Kidney epithelial cell (primary cell): ENCODE results near the gene PHF10. TPM values are rescaled to one million over a fixed set of nuclear protein-coding genes. Genes with fewer than 3 reads are reported as not detected.

Experiments
- DNase-seq: peaks from one replicate; pipeline ENCODE4 v3.0.0-alpha.2; 2010; ENCODE audit warnings: low read depth
- H3K27me3 ChIP-seq: 2 replicates; pipeline ENCODE4 v1.6.0; 2011; ENCODE audit warnings: low read length; ENCODE audit not compliant: control insufficient read depth, insufficient read depth
- H3K36me3 ChIP-seq: 2 replicates; pipeline ENCODE4 v1.5.1; 2011; ENCODE audit warnings: low read length; ENCODE audit not compliant: control insufficient read depth, insufficient read depth
- H3K4me3 ChIP-seq: 2 replicates; pipeline ENCODE4 v1.5.1; 2011; ENCODE audit warnings: low read depth, mild to moderate bottlenecking, control low read depth, low read length
- total RNA-seq: library from RNA; depleted of rRNA; stranded (reverse); fragments of >200 nt; gene quantifications from 2 replicates; pipeline ENCODE4 v1.2.3, GENCODE V29; 2015
- TF ChIP-seq, protein P1 (sequence below): IDR thresholded peaks from 2 replicates; pipeline ENCODE4 v1.5.1; 2011; ENCODE audit warnings: mild to moderate bottlenecking, moderate library complexity, low read length, control low read depth, inconsistent platforms; ENCODE audit not compliant: insufficient read depth, poor library complexity, severe bottlenecking

PHF10 gene
- total RNA-seq, 1 donor from 2014 or later: 31.3 TPM

DNA sequence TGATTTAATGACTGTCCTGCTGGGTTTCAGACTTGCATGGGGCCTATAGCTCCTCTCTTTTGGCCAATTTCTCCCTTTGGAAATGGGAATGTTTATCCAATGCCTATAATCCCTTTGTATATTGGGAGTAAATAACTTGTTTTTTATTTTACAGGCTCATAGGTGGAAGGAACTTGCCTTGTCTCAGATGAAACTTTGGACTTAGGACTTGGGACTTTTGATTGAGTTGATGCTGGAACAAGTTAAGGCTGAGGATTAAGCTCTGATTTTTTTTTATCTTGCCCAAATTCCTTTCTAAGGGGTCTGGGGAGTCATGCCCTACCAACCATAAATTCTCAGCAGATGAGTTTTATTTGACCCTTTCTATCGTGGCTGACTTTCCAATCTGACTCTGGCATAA is 46.0 kb downstream of the PHF10 start:
- TF ChIP-seq, protein P1, sequence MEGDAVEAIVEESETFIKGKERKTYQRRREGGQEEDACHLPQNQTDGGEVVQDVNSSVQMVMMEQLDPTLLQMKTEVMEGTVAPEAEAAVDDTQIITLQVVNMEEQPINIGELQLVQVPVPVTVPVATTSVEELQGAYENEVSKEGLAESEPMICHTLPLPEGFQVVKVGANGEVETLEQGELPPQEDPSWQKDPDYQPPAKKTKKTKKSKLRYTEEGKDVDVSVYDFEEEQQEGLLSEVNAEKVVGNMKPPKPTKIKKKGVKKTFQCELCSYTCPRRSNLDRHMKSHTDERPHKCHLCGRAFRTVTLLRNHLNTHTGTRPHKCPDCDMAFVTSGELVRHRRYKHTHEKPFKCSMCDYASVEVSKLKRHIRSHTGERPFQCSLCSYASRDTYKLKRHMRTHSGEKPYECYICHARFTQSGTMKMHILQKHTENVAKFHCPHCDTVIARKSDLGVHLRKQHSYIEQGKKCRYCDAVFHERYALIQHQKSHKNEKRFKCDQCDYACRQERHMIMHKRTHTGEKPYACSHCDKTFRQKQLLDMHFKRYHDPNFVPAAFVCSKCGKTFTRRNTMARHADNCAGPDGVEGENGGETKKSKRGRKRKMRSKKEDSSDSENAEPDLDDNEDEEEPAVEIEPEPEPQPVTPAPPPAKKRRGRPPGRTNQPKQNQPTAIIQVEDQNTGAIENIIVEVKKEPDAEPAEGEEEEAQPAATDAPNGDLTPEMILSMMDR: no peak
- no peaks in the 10 kb centered on the region for H3K36me3 ChIP-seq

GRCh38 chr6:169677096-169677495 is 47.2 kb downstream of the PHF10 start:
- Histone ChIP-seq H3K4me3 (no peak overlapping the region), H3K27me3 (no peaks in the 10 kb centered on the region), H3K36me3 (no peaks in the 10 kb centered on the region)
- TF ChIP-seq, protein P1: no peak
- no peak for DNase-seq

More for the DNA sequence above, 46.0 kb downstream of the PHF10 start:
- H3K27me3 ChIP-seq: no peaks in the 10 kb centered on the region
- no peak overlapping the region for H3K4me3 ChIP-seq
- DNase-seq: no peak

DNA sequence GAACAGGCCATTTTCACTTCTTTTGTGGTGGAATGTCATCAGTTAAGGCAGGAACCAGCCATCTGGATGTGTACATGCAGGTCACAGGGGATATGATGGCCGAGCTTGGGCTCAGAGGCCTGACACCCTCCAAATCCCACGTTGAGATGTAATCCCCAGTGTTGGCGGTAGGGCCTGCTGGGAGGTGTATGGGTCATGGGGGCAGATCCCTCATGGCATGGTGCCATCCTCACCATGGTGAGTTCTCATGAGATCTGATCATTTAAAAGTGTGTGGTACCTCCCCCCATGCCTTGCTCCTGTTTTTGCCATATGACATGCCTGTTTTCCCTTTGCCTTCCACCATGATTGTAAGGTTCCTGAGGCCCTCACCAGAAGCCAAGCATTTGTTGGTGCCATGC is 49.3 kb downstream of the PHF10 start:
- DNase-seq: no peak
- TF ChIP-seq, protein P1: no peak
- no peaks in the 10 kb centered on the region for H3K36me3 ChIP-seq
- H3K27me3 ChIP-seq: no peaks in the 10 kb centered on the region
- H3K4me3 ChIP-seq: no peak overlapping the region

- TF ChIP-seq, protein P1: no peak
- Histone ChIP-seq H3K36me3 (no peaks in the 10 kb centered on the region), H3K27me3 (no peaks in the 10 kb centered on the region), H3K4me3 (no peak overlapping the region)
- no peak for DNase-seq
Measured at GRCh38 chr6:169671563-169671962, 52.7 kb downstream of the PHF10 start.

DNA sequence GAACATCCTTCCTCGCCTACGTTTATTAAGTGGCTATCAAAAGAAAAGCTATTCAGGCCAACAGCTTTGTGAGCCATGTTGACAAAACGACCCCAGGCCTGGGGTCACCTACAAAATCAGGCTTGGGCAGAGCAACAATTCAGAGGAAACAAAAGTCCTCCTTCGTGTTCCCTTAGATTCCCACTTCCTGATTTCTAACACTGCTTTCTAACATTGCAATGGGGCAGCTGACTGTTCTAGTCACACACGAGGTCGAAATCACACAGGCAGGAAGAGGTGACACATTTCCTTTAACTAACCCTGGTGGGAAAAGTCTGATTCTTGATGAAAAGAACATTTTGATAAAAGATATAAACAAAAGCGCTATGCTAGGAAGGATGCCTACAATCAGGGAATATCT is 54.4 kb downstream of the PHF10 start:
- TF ChIP-seq, protein P1: no peak
- no peaks in the 10 kb centered on the region for H3K27me3 ChIP-seq
- no peaks in the 10 kb centered on the region for H3K36me3 ChIP-seq
- H3K4me3 ChIP-seq: no peak overlapping the region
- DNase-seq: no peak

DNA sequence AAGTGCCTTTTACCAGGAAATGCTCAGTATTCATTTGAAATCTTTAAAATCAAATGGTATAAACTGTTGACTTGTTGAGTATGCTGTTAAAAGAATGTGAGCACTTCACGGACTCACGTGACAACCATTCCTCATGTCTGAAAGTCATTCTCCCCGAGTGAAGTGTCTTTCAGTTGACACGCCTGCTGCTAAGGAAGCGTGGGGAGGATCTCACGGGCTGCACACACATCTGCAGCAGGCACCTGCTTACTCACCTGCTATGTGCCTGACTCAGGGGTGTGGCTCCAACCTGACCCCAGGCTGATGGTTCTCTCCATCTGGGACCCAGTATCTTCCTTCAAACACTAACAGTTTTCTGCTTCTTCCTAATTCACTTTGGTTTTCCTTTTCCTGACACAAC is 55.2 kb downstream of the PHF10 start:
- DNase-seq: no peak
- no peak overlapping the region for H3K4me3 ChIP-seq
- TF ChIP-seq, protein P1: no peak
- H3K36me3 ChIP-seq: no peaks in the 10 kb centered on the region
- H3K27me3 ChIP-seq: no peaks in the 10 kb centered on the region
